Measurements from ENCODE around the gene MRPS15. TPM values are rescaled to one million over a fixed set of nuclear protein-coding genes. Genes with fewer than 3 reads are reported as not detected.

Gene MRPS15
- total and polyA plus RNA-seq, 4 donors, result 41.8 to 95.0 (median 59.8) TPM

DNA sequence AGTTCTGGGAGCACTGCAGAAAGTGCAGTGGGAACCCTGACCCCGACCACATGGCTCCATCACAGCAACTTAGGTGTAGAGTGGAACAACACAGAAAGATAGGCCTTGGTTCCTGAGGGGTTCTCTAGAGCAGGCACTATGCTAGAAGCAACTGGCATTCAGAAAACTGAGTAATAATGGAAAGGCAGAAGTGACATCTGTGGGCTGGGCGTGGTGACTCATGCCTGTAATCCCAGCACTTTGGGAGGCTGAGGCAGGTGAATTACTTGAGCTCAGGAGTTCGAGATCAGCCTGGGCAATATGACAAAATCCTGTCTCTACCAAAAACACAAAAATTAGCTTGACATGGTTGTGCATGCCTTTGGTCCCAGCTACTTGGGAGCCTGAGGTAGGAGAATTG lies 5.3 kb downstream of the MRPS15 start:
- Histone ChIP-seq H3K9ac (ENCODE audit: low read depth in 1 of 2, low read length in 2 of 2) (no peak overlapping the region), H3K27ac (ENCODE audit: low read depth in 1 of 2, low read length in 2 of 2) (no peak overlapping the region), H3K9me3 (ENCODE audit: control insufficient read depth in 4 of 4, low read length in 3 of 4) (no peaks in the 10 kb centered on the region), H3K4me3 (ENCODE audit: low read depth in 1 of 3, low read length in 3 of 3) (no peak overlapping the region), H3K36me3 (ENCODE audit: control insufficient read depth in 4 of 4, insufficient read depth in 3 of 4, low read depth in 1 of 4, low read length in 3 of 4) (peaks cover 3 to 65% (median 43%) of the 10 kb centered on the region in 4 donors), H3K4me1 (ENCODE audit: control insufficient read depth in 4 of 4, insufficient read depth in 4 of 4, low read length in 3 of 4) (peaks cover 2 to 7% (median 5%) of the 10 kb centered on the region in 4 donors), H3K27me3 (ENCODE audit: control insufficient read depth in 4 of 4, insufficient read depth in 4 of 4, low read length in 3 of 4) (no peaks in the 10 kb centered on the region)
- TF ChIP-seq JUND (IDR thresholded peaks at IDR 0.05) (no peak), FOXA2 (IDR thresholded peaks at IDR 0.05) (no peak), YY1 (IDR thresholded peaks at IDR 0.05) (no peak), FOXA1 (IDR thresholded peaks at IDR 0.05) (no peak), ZBTB33 (IDR thresholded peaks at IDR 0.05) (no peak), HNF4A (conservative IDR thresholded peaks at IDR 0.05) (no peak), EGR1 (IDR thresholded peaks at IDR 0.05; ENCODE audit: low read depth in 2 of 2) (no peak), REST (IDR thresholded peaks at IDR 0.05) (no peak), RAD21 (IDR thresholded peaks at IDR 0.05) (no peak), TAF1 (conservative IDR thresholded peaks at IDR 0.05) (no peak), GABPA (IDR thresholded peaks at IDR 0.05 in 1 of 2, conservative IDR thresholded peaks at IDR 0.05 in 1 of 2) (no peak), HNF4G (IDR thresholded peaks at IDR 0.05) (no peak), NR2F2 (IDR thresholded peaks at IDR 0.05) (no peak)
- TF ChIP-seq, protein P1, sequence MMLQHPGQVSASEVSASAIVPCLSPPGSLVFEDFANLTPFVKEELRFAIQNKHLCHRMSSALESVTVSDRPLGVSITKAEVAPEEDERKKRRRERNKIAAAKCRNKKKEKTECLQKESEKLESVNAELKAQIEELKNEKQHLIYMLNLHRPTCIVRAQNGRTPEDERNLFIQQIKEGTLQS (IDR thresholded peaks at IDR 0.05), result no peak
- TF ChIP-seq, protein P2, sequence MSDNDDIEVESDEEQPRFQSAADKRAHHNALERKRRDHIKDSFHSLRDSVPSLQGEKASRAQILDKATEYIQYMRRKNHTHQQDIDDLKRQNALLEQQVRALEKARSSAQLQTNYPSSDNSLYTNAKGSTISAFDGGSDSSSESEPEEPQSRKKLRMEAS (IDR thresholded peaks at IDR 0.05), result no peak
- TF ChIP-seq, protein P3, sequence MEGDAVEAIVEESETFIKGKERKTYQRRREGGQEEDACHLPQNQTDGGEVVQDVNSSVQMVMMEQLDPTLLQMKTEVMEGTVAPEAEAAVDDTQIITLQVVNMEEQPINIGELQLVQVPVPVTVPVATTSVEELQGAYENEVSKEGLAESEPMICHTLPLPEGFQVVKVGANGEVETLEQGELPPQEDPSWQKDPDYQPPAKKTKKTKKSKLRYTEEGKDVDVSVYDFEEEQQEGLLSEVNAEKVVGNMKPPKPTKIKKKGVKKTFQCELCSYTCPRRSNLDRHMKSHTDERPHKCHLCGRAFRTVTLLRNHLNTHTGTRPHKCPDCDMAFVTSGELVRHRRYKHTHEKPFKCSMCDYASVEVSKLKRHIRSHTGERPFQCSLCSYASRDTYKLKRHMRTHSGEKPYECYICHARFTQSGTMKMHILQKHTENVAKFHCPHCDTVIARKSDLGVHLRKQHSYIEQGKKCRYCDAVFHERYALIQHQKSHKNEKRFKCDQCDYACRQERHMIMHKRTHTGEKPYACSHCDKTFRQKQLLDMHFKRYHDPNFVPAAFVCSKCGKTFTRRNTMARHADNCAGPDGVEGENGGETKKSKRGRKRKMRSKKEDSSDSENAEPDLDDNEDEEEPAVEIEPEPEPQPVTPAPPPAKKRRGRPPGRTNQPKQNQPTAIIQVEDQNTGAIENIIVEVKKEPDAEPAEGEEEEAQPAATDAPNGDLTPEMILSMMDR (IDR thresholded peaks at IDR 0.05; ENCODE audit: low read depth, low read length, missing input control), result no peak
- 87% methylated on average over 3 of the region's 3 CpGs for WGBS
- no peak for DNase-seq (ENCODE audit: low spot score)

GRCh38 chr1:36457691-36458090 lies 6.5 kb downstream of the MRPS15 start:
- TF ChIP-seq SP1 (IDR thresholded peaks at IDR 0.05) (no peak), TAF1 (conservative IDR thresholded peaks at IDR 0.05) (no peak), JUND (IDR thresholded peaks at IDR 0.05) (no peak), FOXA1 (IDR thresholded peaks at IDR 0.05) (no peak), RAD21 (IDR thresholded peaks at IDR 0.05) (no peak), HNF4A (conservative IDR thresholded peaks at IDR 0.05) (no peak), RXRA (IDR thresholded peaks at IDR 0.05) (no peak), NR2F2 (IDR thresholded peaks at IDR 0.05) (no peak), GABPA (IDR thresholded peaks at IDR 0.05 in 1 of 2, conservative IDR thresholded peaks at IDR 0.05 in 1 of 2) (no peak)
- TF ChIP-seq, protein P1 (IDR thresholded peaks at IDR 0.05), result no peak
- TF ChIP-seq, protein P2 (IDR thresholded peaks at IDR 0.05), result no peak
- H3K36me3 ChIP-seq (ENCODE audit: control insufficient read depth in 4 of 4, insufficient read depth in 3 of 4, low read depth in 1 of 4, low read length in 3 of 4), result peaks cover 3 to 65% (median 43%) of the 10 kb centered on the region in 4 donors
- H3K4me3 ChIP-seq (ENCODE audit: low read depth in 1 of 3, low read length in 3 of 3), result no peak overlapping the region
- no peak overlapping the region for H3K9ac ChIP-seq (ENCODE audit: low read depth in 1 of 2, low read length in 2 of 2)
- no peaks in the 10 kb centered on the region for H3K4me1 ChIP-seq (ENCODE audit: control insufficient read depth in 4 of 4, insufficient read depth in 4 of 4, low read length in 3 of 4)
- H3K27me3 ChIP-seq (ENCODE audit: control insufficient read depth in 4 of 4, insufficient read depth in 4 of 4, low read length in 3 of 4), result no peaks in the 10 kb centered on the region
- H3K9me3 ChIP-seq (ENCODE audit: control insufficient read depth in 4 of 4, low read length in 3 of 4), result no peaks in the 10 kb centered on the region
- WGBS, result 78% methylated on average over 5 of the region's 5 CpGs
- no peak overlapping the region for H3K27ac ChIP-seq (ENCODE audit: low read depth in 1 of 2, low read length in 2 of 2)
- no peak for DNase-seq (ENCODE audit: low spot score)
